Upper lobe of right lung (tissue), 1 donor: Measurements from ENCODE around the gene GSPT1. TPM values are rescaled to one million over a fixed set of nuclear protein-coding genes. Genes with fewer than 3 reads are reported as not detected.
A peak's percentile ranks its signal among the peaks of the same experiment; 100 is the strongest.
"Not testable (repeated sequence)": the region's sequence is repeated elsewhere in the genome, so short reads cannot be mapped to it uniquely, and the experiment has no call there.

ENCODE experiments used
- ATAC-seq: fragments of 200-7000 bp; cut with Tn5 transposase; one replicate; pipeline ENCODE4 v1.9.1; 2020; ENCODE audit warnings: mild to moderate bottlenecking, moderate library complexity
- DNase-seq: peaks from one replicate; pipeline ENCODE4 v3.0.0-alpha.2; 2020
- H3K27ac ChIP-seq: fragments of 200-600 bp; one replicate; pipeline ENCODE4 v1.8.0; 2022
- H3K27me3 ChIP-seq: fragments of 200-600 bp; one replicate; pipeline ENCODE4 v1.8.0; 2022; ENCODE audit warnings: mild to moderate bottlenecking
- H3K36me3 ChIP-seq: fragments of 200-600 bp; one replicate; pipeline ENCODE4 v1.8.0; 2022
- H3K4me1 ChIP-seq: fragments of 200-600 bp; one replicate; pipeline ENCODE4 v1.8.0; 2022
- H3K4me3 ChIP-seq: fragments of 200-600 bp; one replicate; pipeline ENCODE4 v1.8.0; 2022; ENCODE audit warnings: mild to moderate bottlenecking
- H3K9me3 ChIP-seq: fragments of 200-600 bp; one replicate; pipeline ENCODE4 v1.8.0; 2022
- intact Hi-C: fragments of 100-400 bp; cut with DNase I; formaldehyde crosslinking; loops from one replicate; pipeline ENCODE4 v1.11.0; 2022
- long read RNA-seq: library from polyadenylated mRNA; unstranded; transcript quantifications from one replicate; pipeline ENCODE4 v2.0.0, GENCODE V29; 2021
- total RNA-seq: library from RNA; stranded (reverse); fragmentation: NEBNext Ultra II Directional; extraction: Animal tissue kit (Norgen Biotek cat#: 25700); gene quantifications from one replicate; pipeline ENCODE4 v1.2.1, GENCODE V29; 2021
- TF ChIP-seq, protein P1 (sequence below): fragments of 200-600 bp; IDR thresholded peaks from one replicate; pipeline ENCODE4 v1.8.0; 2022; ENCODE audit warnings: antibody characterized with exemption
- donor health status: DM: no; HTN: yes; CAD: no; lungs with severe emphysema.

The GSPT1 gene
- total RNA-seq = 106 TPM
- long read RNA-seq, full-length matches to known transcripts = 155 of 196 reads
- long read RNA-seq, partial matches to known transcripts = 16 of 196 reads
- long read RNA-seq, other reads (novel, unspliced or antisense) = 25 of 196 reads

DNA sequence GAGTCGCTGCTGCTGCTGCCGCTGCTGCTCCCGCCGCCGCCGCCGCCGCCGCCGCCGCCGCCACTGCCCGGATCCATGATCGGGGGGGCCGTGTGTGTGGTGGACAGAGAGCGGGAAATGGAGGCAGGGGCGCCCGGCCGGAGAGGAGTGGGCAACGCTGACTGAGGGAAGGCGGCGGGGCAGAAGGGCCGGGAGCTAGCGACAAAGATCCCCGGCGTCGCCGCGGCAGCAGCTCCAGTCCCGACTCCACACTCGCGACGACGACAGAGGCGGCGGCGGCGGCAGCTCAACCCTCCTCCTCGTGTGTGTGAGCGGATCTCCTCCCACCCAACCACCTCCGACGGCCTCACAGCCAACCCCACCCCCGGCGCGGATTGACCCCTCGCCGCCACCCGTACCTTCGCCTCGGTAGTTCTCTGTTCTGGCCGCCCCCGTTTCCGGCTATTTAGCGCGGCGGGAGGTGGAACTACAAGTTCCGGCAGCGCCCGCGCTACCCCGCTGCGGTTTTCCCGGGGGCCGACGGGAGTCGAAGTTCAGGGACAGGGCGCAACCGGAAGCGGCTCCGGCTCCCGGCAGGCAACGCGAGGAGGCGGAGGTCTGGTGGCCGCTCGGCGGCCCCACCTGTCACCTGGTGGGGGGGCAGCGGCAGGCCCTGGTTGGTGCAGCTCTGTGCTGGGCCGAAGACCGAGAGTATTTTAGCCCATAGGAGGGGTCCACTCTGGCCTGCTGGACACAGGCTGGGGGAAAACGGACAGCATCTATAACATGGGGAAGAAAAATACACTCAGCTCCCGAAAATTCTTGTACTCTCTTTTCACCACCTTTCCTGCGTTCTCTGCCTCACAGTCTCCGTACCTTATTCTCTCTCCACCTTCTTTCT, at the start of gene GSPT1:
Gene GSPT1 (minus strand): TSS at position 313 of the 880 bp plus-strand sequence. CDS start 236 bp downstream, at position 77.
- no peaks in the 10 kb centered on the region for H3K36me3 ChIP-seq
- ATAC-seq = peak; percentile 97
- intact Hi-C loops = no loop called here

DNA sequence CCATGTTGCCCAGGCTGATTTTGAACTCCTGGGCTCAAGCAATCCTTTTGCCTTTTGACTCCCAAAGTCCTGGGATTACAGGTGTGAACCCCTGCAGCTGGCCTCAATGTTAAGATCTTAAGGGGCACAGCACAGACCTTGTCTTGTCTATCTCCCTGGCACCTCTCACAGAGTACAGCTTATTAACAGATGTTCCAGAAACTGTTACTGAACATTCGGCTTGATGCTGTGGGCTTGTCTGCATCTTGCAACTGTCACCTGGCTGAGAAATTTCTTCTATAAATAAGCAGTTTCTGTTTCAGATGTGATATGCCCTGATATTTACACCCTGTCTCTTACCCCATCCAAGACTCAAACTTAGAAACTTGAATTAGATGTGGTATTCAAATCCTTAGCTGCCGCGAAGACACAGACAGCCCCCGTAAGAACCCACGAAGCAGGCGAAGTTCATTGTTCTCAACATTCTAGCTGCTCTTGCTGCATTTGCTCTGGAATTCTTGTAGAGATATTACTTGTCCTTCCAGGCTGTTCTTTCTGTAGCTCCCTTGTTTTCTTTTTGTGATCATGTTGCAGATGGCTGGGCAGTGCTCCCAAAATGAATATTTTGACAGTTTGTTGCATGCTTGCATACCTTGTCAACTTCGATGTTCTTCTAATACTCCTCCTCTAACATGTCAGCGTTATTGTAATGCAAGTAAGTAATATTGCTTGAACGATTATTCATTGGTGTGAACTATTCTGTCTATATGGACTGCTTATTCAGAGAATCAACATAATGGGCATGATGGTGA, 49.2 kb upstream of the GSPT1 start, which contains the start of gene TNFRSF17:
Gene TNFRSF17 (plus strand): TSS at position 450 of the 791 bp plus-strand sequence. CDS start 115 bp downstream, at position 565.
- Histone ChIP-seq H3K9me3 (no peaks in the 10 kb centered on the region), H3K27ac (no peak within 1 kb of the TSS), H3K4me3 (no peak within 1 kb of the TSS), H3K36me3 (no peaks in the 10 kb centered on the region), H3K27me3 (no peaks in the 10 kb centered on the region), H3K4me1 (no peaks in the 10 kb centered on the region)
- TF ChIP-seq, protein P1, sequence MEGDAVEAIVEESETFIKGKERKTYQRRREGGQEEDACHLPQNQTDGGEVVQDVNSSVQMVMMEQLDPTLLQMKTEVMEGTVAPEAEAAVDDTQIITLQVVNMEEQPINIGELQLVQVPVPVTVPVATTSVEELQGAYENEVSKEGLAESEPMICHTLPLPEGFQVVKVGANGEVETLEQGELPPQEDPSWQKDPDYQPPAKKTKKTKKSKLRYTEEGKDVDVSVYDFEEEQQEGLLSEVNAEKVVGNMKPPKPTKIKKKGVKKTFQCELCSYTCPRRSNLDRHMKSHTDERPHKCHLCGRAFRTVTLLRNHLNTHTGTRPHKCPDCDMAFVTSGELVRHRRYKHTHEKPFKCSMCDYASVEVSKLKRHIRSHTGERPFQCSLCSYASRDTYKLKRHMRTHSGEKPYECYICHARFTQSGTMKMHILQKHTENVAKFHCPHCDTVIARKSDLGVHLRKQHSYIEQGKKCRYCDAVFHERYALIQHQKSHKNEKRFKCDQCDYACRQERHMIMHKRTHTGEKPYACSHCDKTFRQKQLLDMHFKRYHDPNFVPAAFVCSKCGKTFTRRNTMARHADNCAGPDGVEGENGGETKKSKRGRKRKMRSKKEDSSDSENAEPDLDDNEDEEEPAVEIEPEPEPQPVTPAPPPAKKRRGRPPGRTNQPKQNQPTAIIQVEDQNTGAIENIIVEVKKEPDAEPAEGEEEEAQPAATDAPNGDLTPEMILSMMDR = no peak
- DNase-seq (no peak), ATAC-seq (no peak)
- intact Hi-C loops = no loop called here

More for the DNA sequence above, at the start of gene GSPT1:
- Histone ChIP-seq H3K27ac (peak within 1 kb of the TSS; percentile 88), H3K9me3 (no peaks in the 10 kb centered on the region), H3K4me3 (peak within 1 kb of the TSS; percentile 81), H3K4me1 (peaks cover 24% of the 10 kb centered on the region), H3K27me3 (no peaks in the 10 kb centered on the region)
- peak; percentile 100 for DNase-seq
- TF ChIP-seq, protein P1 = peak; percentile 13

DNA sequence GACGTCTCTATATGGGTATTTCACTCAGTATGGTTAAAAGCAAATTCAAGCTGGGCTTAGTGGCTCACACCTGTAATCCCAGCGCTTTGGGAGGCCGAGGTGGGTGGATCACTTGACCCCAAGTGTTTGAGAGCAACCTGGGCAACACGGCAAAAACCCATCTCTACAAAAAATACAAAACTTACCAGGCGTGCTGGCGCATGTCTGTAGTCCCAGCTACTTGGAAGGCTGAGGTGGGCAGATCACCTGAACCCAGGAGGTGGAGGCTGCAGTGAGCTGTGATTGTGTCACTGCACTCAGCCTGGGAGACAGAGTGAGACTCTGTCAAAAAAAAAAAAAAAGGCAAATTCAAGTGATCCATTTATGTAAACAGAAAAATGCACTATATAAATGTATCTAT, 48.0 kb upstream of the GSPT1 start:
- Histone ChIP-seq H3K4me3 (no peak overlapping the region), H3K4me1 (no peaks in the 10 kb centered on the region), H3K36me3 (no peaks in the 10 kb centered on the region), H3K27me3 (no peaks in the 10 kb centered on the region), H3K27ac (no peak overlapping the region), H3K9me3 (no peaks in the 10 kb centered on the region)
- TF ChIP-seq, protein P1 = no peak
- intact Hi-C loops = no loop called here
- DNase-seq (no peak), ATAC-seq (no peak)

DNA sequence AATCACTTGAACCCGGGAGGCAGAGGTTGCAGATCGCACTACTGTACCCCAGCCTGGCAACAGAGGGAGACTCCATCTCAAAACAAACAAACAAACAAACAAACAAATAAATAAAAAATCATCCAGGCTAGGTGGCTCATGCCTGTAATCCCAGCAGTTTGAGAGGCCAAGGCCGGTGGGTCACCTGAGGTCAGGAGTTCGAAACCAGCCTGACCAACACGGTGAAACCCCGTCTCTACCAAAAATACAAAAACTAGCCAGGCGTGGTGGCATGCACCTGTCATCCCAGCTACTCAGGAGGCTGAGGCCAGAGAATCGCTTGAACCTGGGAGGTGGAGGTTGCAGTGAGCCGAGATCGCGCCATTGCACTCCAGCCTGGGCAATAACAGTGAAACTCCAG, 47.2 kb upstream of the GSPT1 start:
- H3K4me3 ChIP-seq, H3K4me1 ChIP-seq, H3K36me3 ChIP-seq, H3K27me3 ChIP-seq, H3K27ac ChIP-seq, DNase-seq, ATAC-seq, H3K9me3 ChIP-seq, intact Hi-C loops: not testable (repeated sequence)

DNA sequence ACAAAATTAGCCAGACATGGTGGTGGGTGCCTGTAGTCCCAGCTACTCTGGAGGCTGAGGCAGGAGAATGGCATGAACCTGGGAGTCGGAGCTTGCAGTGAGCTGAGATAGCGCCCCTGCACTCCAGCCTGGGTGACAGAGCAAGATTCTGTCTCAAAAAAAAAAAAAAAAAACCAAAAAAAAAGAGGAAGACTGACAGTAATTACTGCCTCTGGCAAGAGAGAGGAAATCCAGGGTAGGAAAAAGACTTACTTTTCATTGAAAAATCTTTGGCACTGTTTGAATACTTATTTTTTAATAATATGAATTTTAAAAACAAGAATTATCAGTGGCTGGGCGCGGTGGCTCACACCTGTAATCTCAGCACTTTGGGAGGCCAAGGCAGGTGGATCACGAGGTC, 46.7 kb upstream of the GSPT1 start:
- H3K36me3 ChIP-seq, H3K4me3 ChIP-seq, DNase-seq, H3K9me3 ChIP-seq, ATAC-seq, H3K4me1 ChIP-seq, H3K27ac ChIP-seq, H3K27me3 ChIP-seq, intact Hi-C loops: not testable (repeated sequence)

DNA sequence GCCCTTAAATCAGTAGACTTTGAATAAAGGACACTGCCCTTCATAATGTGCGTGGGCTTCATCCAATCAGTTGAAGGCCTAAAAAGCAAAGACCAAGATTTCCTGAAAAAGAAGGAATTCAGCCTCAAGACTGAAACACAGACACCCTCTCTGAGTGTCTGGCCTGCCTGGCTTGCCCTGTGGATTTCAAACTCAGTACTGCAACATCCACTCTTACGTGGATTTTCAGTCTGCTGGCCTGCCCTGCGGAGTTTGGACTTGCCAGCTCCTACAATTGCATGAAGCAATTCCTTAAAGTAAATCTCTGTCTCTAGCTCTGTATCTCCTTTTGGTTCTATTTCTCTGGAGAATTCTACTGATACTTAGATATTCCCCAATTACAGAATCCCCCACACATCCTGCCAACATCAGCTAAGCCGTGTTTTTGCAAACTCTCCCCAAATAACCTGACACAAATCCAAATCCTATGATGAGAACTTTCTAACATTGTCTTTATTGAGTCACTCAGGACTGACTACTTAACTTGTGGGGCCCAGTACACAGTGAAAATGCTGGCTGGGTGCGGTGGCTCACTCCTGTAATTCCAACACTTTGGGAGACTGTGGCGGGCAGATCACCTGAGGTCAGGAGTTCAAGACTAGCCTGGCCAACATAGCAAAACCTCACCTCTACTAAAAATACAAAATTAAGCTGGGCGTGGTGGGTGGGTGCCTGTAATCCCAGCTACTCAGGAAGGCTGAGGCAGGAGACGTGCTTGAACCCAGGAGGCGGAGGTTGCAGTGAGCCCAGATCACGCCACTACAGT, 42.0 kb upstream of the GSPT1 start:
- H3K27me3 ChIP-seq = no peaks in the 10 kb centered on the region
- intact Hi-C loops = no loop called here
- H3K4me3 ChIP-seq = no peak overlapping the region
- no peaks in the 10 kb centered on the region for H3K4me1 ChIP-seq
- H3K9me3 ChIP-seq = no peaks in the 10 kb centered on the region
- no peak for ATAC-seq
- TF ChIP-seq, protein P1 = no peak
- no peak for DNase-seq
- H3K27ac ChIP-seq = no peak overlapping the region
- no peaks in the 10 kb centered on the region for H3K36me3 ChIP-seq
